Uterus (tissue), 4 donors: Measurements from ENCODE around the gene CTDSPL. TPM values are rescaled to one million over a fixed set of nuclear protein-coding genes. Genes with fewer than 3 reads are reported as not detected.

Experiments used
- DNase-seq, 2 donors: peaks; one replicate each; pipeline ENCODE4 v3.0.0-alpha.2; 2019 to 2020
- H3K27ac ChIP-seq, 2 donors: fragments of 200-600 bp; sonication (generic); 1 replicate in 1 of 2; 2 replicates in 1 of 2; pipeline ENCODE4 v1.5.1; 2016 to 2018
- H3K27me3 ChIP-seq, 2 donors: fragments of 200-600 bp; sonication (generic); one replicate each; pipeline ENCODE4 v1.5.1; 2018 to 2019; ENCODE audit warnings: control low read depth in 1 of 2
- H3K36me3 ChIP-seq, 2 donors: fragments of 200-600 bp; sonication (generic); one replicate each; pipeline ENCODE4 v1.5.1; 2019; ENCODE audit warnings: control low read depth in 1 of 2
- H3K4me1 ChIP-seq, 2 donors: fragments of 200-600 bp; sonication (generic); one replicate each; pipeline ENCODE4 v1.5.1; 2018 to 2019; ENCODE audit warnings: control low read depth in 1 of 2
- H3K4me3 ChIP-seq, 2 donors: fragments of 200-600 bp; sonication (generic); 1 replicate in 1 of 2; 2 replicates in 1 of 2; pipeline ENCODE4 v1.5.1; 2018 to 2019; ENCODE audit warnings: mild to moderate bottlenecking in 1 of 2
- H3K9me3 ChIP-seq, 2 donors: fragments of 200-600 bp; sonication (generic); one replicate each; pipeline ENCODE4 v1.5.1; 2019; ENCODE audit warnings: control low read depth in 1 of 2
- POLR2A ChIP-seq, 2 donors: fragments of 450-650 bp; IDR thresholded peaks; one replicate each; pipeline ENCODE4 v1.6.1; 2016; ENCODE audit warnings: antibody characterized with exemption in 2 of 2, mild to moderate bottlenecking in 1 of 2, moderate library complexity in 1 of 2
- intact Hi-C: fragments of 100-400 bp; cut with DNase I; formaldehyde crosslinking; loops from one replicate; pipeline ENCODE4 v1.15.1; 2023; ENCODE audit warnings: low total_unique reads
- total RNA-seq, 4 donors: library from RNA; depleted of rRNA in 3 of 4; stranded (reverse); fragments of >200 nt in 3 of 4; gene quantifications; one replicate each; pipeline versions ENCODE4 v1.1.0 to v1.2.4, GENCODE V29; 2014 to 2023
- TF ChIP-seq, protein P1 (sequence below), 4 experiments: fragments of 200-600 bp in 2 of 4; fragments of 450-650 bp in 2 of 4; sonication (generic) in 2 of 4; IDR thresholded peaks; one replicate each; pipeline ENCODE4 v1.5.1; 2016 to 2019; ENCODE audit warnings: antibody characterized with exemption in 4 of 4, mild to moderate bottlenecking in 2 of 4, moderate library complexity in 1 of 4
- donor health status: DM: yes; HTN: yes; CAD: no.

The CTDSPL gene
- total RNA-seq, 4 donors from 2014 or later, result 6.4 to 55.9 (median 28.7) TPM

DNA sequence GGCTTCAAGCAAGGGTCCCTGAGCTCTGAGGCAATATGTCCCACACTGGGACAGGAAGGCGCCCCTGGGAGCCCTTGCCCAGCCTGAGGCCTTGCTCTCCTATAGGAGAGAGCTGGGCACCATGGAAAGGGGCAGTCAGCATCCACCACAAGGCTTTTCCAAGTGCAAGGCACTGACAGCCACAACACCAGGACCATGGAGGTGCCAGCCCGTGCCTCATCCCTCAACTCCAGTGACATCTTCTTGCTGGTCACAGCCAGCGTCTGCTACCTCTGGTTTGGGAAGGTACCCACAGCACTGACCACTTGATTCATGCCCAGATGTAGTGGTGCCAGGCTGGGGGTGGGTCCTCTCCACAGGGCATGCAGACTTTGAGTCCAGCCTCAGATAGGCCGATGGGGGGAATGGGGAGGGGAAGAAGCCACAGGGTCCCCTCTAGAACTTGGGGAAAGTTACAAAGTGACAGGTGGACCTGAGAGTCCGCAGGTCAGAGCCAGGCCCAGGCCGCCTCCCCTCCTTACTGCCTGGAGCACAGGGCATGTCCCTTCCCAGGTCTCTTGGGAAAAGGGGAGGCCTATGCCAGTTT, 140.7 kb downstream of the CTDSPL start:
- no peaks in the 10 kb centered on the region for H3K36me3 ChIP-seq
- no peak for DNase-seq
- TF ChIP-seq, protein P1, sequence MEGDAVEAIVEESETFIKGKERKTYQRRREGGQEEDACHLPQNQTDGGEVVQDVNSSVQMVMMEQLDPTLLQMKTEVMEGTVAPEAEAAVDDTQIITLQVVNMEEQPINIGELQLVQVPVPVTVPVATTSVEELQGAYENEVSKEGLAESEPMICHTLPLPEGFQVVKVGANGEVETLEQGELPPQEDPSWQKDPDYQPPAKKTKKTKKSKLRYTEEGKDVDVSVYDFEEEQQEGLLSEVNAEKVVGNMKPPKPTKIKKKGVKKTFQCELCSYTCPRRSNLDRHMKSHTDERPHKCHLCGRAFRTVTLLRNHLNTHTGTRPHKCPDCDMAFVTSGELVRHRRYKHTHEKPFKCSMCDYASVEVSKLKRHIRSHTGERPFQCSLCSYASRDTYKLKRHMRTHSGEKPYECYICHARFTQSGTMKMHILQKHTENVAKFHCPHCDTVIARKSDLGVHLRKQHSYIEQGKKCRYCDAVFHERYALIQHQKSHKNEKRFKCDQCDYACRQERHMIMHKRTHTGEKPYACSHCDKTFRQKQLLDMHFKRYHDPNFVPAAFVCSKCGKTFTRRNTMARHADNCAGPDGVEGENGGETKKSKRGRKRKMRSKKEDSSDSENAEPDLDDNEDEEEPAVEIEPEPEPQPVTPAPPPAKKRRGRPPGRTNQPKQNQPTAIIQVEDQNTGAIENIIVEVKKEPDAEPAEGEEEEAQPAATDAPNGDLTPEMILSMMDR (IDR thresholded peaks at IDR 0.05), result no peak
- no peak for TF ChIP-seq POLR2A (IDR thresholded peaks at IDR 0.05)
- no peaks in the 10 kb centered on the region for H3K27me3 ChIP-seq
- H3K4me3 ChIP-seq, result no peak overlapping the region
- no peak overlapping the region for H3K27ac ChIP-seq
- intact Hi-C loops, result loop anchor here (10.0 kb wide), 1 partner anchor 148 kb away; no protein-coding TSS in a partner anchor
- peaks cover 3 to 5% of the 10 kb centered on the region in 2 donors for H3K4me1 ChIP-seq
- H3K9me3 ChIP-seq, result no peaks in the 10 kb centered on the region

DNA sequence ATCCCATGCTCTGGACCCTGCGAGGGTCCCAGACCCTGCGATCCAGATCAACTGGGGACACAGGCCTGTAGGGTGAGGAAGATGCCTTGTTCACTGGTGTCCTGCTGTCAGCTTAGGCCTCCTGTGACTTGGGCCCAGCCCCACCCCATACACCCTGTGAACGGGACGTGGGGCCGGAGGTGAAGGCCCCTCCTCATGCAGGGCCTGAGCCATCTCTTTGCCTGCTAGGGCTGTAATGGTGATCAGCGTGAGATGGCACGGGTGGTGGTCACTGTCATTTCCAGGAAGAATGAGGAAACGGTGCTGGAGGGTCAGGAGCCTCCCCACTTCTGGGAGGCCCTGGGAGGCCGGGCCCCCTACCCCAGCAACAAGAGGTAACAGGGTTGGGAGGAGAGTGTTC, 141.3 kb downstream of the CTDSPL start:
- no peak for DNase-seq
- Histone ChIP-seq H3K27me3 (no peaks in the 10 kb centered on the region), H3K4me3 (no peak overlapping the region), H3K36me3 (no peaks in the 10 kb centered on the region), H3K27ac (peak overlapping the region in 1 of 2 donors; percentile 40), H3K9me3 (no peaks in the 10 kb centered on the region), H3K4me1 (peaks cover 3 to 5% of the 10 kb centered on the region in 2 donors)
- intact Hi-C loops, result loop anchor here (10.0 kb wide), 1 partner anchor 148 kb away; no protein-coding TSS in a partner anchor
- TF ChIP-seq, protein P1 (IDR thresholded peaks at IDR 0.05), result no peak
- TF ChIP-seq POLR2A (IDR thresholded peaks at IDR 0.05), result no peak

DNA sequence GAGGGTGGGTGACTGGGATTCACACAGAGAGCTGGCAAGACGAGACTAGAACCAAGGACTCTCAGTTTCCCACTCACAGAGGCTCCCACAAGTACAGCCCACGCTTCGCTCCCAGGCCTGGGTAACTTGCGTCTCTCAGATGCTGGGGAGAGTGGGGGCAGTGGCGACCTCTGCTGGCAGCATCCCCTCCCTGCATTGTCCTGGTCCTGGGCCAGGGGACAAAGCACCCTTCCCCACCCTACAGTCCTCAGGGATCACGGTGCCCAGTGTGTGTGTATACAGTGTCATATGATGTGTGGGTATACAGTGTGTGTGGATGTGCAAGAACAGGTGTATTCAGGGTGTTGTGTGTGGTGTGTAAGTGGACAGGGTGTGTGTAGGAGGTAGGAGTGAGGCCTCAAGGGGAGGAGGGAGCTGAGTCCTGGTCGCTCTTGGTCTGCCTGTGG, 141.7 kb downstream of the CTDSPL start:
- H3K27me3 ChIP-seq, result no peaks in the 10 kb centered on the region
- H3K9me3 ChIP-seq, result no peaks in the 10 kb centered on the region
- intact Hi-C loops, result loop anchor here (10.0 kb wide), 1 partner anchor 149 kb away; no protein-coding TSS in a partner anchor
- H3K27ac ChIP-seq, result peak overlapping the region in 1 of 2 donors; percentile 40
- TF ChIP-seq POLR2A (IDR thresholded peaks at IDR 0.05), result no peak
- TF ChIP-seq, protein P1 (IDR thresholded peaks at IDR 0.05), result peak; percentile 69 to 81 (median 76)
- H3K4me3 ChIP-seq, result no peak overlapping the region
- DNase-seq, result peak; percentile 66 to 75
- peaks cover 2 to 3% of the 10 kb centered on the region in 2 donors for H3K4me1 ChIP-seq
- H3K36me3 ChIP-seq, result no peaks in the 10 kb centered on the region

DNA sequence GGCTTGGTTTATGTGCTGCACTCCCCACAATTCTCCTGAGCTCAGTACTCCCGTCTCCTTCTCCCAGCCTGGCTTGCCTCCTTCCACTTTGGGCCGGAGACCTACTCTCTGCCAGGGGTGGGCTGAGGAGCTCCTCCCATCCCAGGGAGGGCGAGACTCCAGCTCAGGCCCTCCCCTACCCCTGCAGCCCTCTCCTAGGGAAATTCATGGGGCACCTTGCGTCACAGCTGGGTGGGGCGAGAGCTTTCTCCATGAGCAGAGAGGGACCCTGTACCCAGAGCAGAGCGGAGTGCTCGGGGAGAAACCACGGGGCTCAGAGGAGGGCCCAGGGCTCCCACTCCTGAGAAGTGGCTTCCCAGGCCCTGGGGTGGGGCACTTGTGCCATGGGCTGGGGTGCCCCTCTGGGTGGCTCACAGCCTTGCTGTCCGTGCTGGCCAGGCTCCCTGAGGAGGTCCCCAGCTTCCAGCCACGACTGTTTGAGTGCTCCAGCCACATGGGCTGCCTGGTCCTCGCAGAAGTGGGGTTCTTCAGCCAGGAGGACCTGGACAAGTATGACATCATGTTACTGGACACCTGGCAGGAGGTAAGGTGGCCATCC, 142.2 kb downstream of the CTDSPL start:
- Histone ChIP-seq H3K27me3 (no peaks in the 10 kb centered on the region), H3K9me3 (no peaks in the 10 kb centered on the region), H3K36me3 (no peaks in the 10 kb centered on the region), H3K4me3 (no peak overlapping the region), H3K4me1 (peaks cover 0 to 3% of the 10 kb centered on the region in 2 donors), H3K27ac (peak overlapping the region in 1 of 2 donors; percentile 21)
- TF ChIP-seq, protein P1 (IDR thresholded peaks at IDR 0.05), result no peak
- no peak for TF ChIP-seq POLR2A (IDR thresholded peaks at IDR 0.05)
- intact Hi-C loops, result loop anchor here (10.0 kb wide), 1 partner anchor 149 kb away; no protein-coding TSS in a partner anchor
- no peak for DNase-seq
